HG03565 (cell line): ENCODE results near the gene HINT2.

ENCODE experiments used
- ATAC-seq: cut with Tn5 transposase; IDR thresholded peaks from one replicate; pipeline ENCODE4 v1.9.1; 2021; ENCODE audit warnings: mild to moderate bottlenecking, moderate library complexity; ENCODE audit not compliant: unreplicated experiment

HINT2 gene

GRCh38 chr9:35814841-35815543 is at the start of gene HINT2:
Gene HINT2, minus strand, starts transcription at chr9:35815042. Its CDS starts 63 bp downstream, at chr9:35814979.
- peak; percentile 57 for ATAC-seq

- ATAC-seq, result no peak
These were observed 48.7 kb upstream of the HINT2 start for GRCh38 chr9:35863583-35863982.

GRCh38 chr9:35862328-35862727 is 47.5 kb upstream of the HINT2 start:
- ATAC-seq, result no peak

- ATAC-seq, result no peak
These were observed 46.5 kb upstream of the HINT2 start for GRCh38 chr9:35861161-35861897.

- ATAC-seq, result no peak
These were observed 45.1 kb upstream of the HINT2 start for GRCh38 chr9:35859990-35860339.

GRCh38 chr9:35859310-35859989 is 44.6 kb upstream of the HINT2 start:
- no peak for ATAC-seq

GRCh38 chr9:35858458-35858857 is 43.6 kb upstream of the HINT2 start:
- no peak for ATAC-seq

GRCh38 chr9:35856882-35857281 is 42.0 kb upstream of the HINT2 start:
- ATAC-seq, result no peak

GRCh38 chr9:35856206-35856605 is 41.4 kb upstream of the HINT2 start:
- no peak for ATAC-seq

GRCh38 chr9:35854091-35854762 is 39.4 kb upstream of the HINT2 start:
- no peak for ATAC-seq

- no peak for ATAC-seq
These were observed 38.3 kb upstream of the HINT2 start for GRCh38 chr9:35852876-35853865.

GRCh38 chr9:35852267-35852815 is 37.5 kb upstream of the HINT2 start:
- ATAC-seq, result no peak

GRCh38 chr9:35847792-35848572 is 33.1 kb upstream of the HINT2 start:
- ATAC-seq, result peak; percentile 51

GRCh38 chr9:35845824-35846771 is 31.3 kb upstream of the HINT2 start:
- no peak for ATAC-seq

- ATAC-seq, result no peak
These were observed 29.9 kb upstream of the HINT2 start for GRCh38 chr9:35844628-35845270.

- peak; percentile 53 for ATAC-seq
These were observed 28.0 kb upstream of the HINT2 start for GRCh38 chr9:35842795-35843194.

GRCh38 chr9:35842020-35842745 is 27.3 kb upstream of the HINT2 start:
- no peak for ATAC-seq
